ENCODE results near the gene COL21A1. TPM values are rescaled to one million over a fixed set of nuclear protein-coding genes. Genes with fewer than 3 reads are reported as not detected.

COL21A1 gene
- total RNA-seq, 2 experiments from 2014 or later = not detected

- H3K9me3 ChIP-seq (ENCODE audit: control insufficient read depth in 1 of 2, insufficient read depth in 1 of 2, low read length in 2 of 2) = no peaks in the 10 kb centered on the region
- no peak for TF ChIP-seq CTCF (IDR thresholded peaks at IDR 0.05)
- H3K36me3 ChIP-seq (ENCODE audit: insufficient read depth, low read length) = no peaks in the 10 kb centered on the region
- H3K36me3 Mint-ChIP-seq (ENCODE audit: low read depth) = no peaks in the 10 kb centered on the region
- H3K27ac Mint-ChIP-seq = no peak overlapping the region
- H3K4me1 Mint-ChIP-seq (ENCODE audit: low read depth) = no peaks in the 10 kb centered on the region
- H3K4me3 Mint-ChIP-seq = no peak overlapping the region
- no peak overlapping the region for H3K27ac ChIP-seq (ENCODE audit: low read depth in 1 of 2, low read length in 2 of 2)
- no peaks in the 10 kb centered on the region for H3K27me3 Mint-ChIP-seq
- H3K4me3 ChIP-seq (ENCODE audit: low read length) = no peak overlapping the region
- no peaks in the 10 kb centered on the region for H3K27me3 ChIP-seq (ENCODE audit: control insufficient read depth in 1 of 2, insufficient read depth in 2 of 2, low read length in 2 of 2)
- H3K9me3 Mint-ChIP-seq = peaks cover 2% of the 10 kb centered on the region
- DNase-seq = no peak
- ChIA-PET CTCF (no interaction called here), POLR2A (interaction anchor here (0.7 kb wide), 1 partner anchor 102 kb away, joined by 3 read pairs; no protein-coding TSS in a partner anchor)
- intact Hi-C loops (cut with DNase I, micrococcal nuclease) = no loop called here
- H3K4me1 ChIP-seq (ENCODE audit: insufficient read depth, low read length) = no peaks in the 10 kb centered on the region
- ATAC-seq (ENCODE audit: poor library complexity) = no peak
These were observed 204.3 kb downstream of the COL21A1 start for GRCh38 chr6:56043076-56043475.

- Histone ChIP-seq H3K4me1 (ENCODE audit: insufficient read depth, low read length) (no peaks in the 10 kb centered on the region), H3K36me3 (ENCODE audit: insufficient read depth, low read length) (no peaks in the 10 kb centered on the region), H3K9me3 (ENCODE audit: control insufficient read depth in 1 of 2, insufficient read depth in 1 of 2, low read length in 2 of 2) (no peaks in the 10 kb centered on the region), H3K27ac (ENCODE audit: low read depth in 1 of 2, low read length in 2 of 2) (no peak overlapping the region), H3K27me3 (ENCODE audit: control insufficient read depth in 1 of 2, insufficient read depth in 2 of 2, low read length in 2 of 2) (no peaks in the 10 kb centered on the region), H3K4me3 (ENCODE audit: low read length) (no peak overlapping the region)
- Mint-ChIP-seq H3K9me3 (peaks cover 2% of the 10 kb centered on the region), H3K4me1 (ENCODE audit: low read depth) (no peaks in the 10 kb centered on the region), H3K4me3 (no peak overlapping the region), H3K27me3 (no peaks in the 10 kb centered on the region), H3K27ac (no peak overlapping the region), H3K36me3 (ENCODE audit: low read depth) (no peaks in the 10 kb centered on the region)
- DNase-seq = no peak
- intact Hi-C loops (cut with DNase I, micrococcal nuclease) = no loop called here
- CTCF ChIA-PET = no interaction called here
- POLR2A ChIA-PET = no interaction called here
- no peak for ATAC-seq (ENCODE audit: poor library complexity)
- no peak for TF ChIP-seq CTCF (IDR thresholded peaks at IDR 0.05)
These were observed 205.8 kb downstream of the COL21A1 start for GRCh38 chr6:56041591-56041990.

- no peak for ATAC-seq (ENCODE audit: poor library complexity)
- Mint-ChIP-seq H3K9me3 (peaks cover 2% of the 10 kb centered on the region), H3K27me3 (no peaks in the 10 kb centered on the region), H3K27ac (no peak overlapping the region), H3K4me3 (no peak overlapping the region), H3K4me1 (ENCODE audit: low read depth) (no peaks in the 10 kb centered on the region), H3K36me3 (ENCODE audit: low read depth) (no peaks in the 10 kb centered on the region)
- Histone ChIP-seq H3K36me3 (ENCODE audit: insufficient read depth, low read length) (no peaks in the 10 kb centered on the region), H3K4me3 (ENCODE audit: low read length) (no peak overlapping the region), H3K27ac (ENCODE audit: low read depth in 1 of 2, low read length in 2 of 2) (no peak overlapping the region), H3K4me1 (ENCODE audit: insufficient read depth, low read length) (no peaks in the 10 kb centered on the region), H3K9me3 (ENCODE audit: control insufficient read depth in 1 of 2, insufficient read depth in 1 of 2, low read length in 2 of 2) (no peaks in the 10 kb centered on the region), H3K27me3 (ENCODE audit: control insufficient read depth in 1 of 2, insufficient read depth in 2 of 2, low read length in 2 of 2) (no peaks in the 10 kb centered on the region)
- ChIA-PET POLR2A (no interaction called here), CTCF (no interaction called here)
- intact Hi-C loops (cut with DNase I, micrococcal nuclease) = no loop called here
- no peak for TF ChIP-seq CTCF (IDR thresholded peaks at IDR 0.05)
- no peak for DNase-seq
These were observed 206.5 kb downstream of the COL21A1 start for GRCh38 chr6:56040889-56041301.
